ENCODE results near the gene PPP1R8. TPM values are rescaled to one million over a fixed set of nuclear protein-coding genes. Genes with fewer than 3 reads are reported as not detected.

Gene PPP1R8
- total and polyA plus RNA-seq, 9 of the 15 experiments (the other 6 are each of a cell fraction or from before 2014, with no cell fraction given), result 16.2 to 107 (median 75.3) TPM

DNA sequence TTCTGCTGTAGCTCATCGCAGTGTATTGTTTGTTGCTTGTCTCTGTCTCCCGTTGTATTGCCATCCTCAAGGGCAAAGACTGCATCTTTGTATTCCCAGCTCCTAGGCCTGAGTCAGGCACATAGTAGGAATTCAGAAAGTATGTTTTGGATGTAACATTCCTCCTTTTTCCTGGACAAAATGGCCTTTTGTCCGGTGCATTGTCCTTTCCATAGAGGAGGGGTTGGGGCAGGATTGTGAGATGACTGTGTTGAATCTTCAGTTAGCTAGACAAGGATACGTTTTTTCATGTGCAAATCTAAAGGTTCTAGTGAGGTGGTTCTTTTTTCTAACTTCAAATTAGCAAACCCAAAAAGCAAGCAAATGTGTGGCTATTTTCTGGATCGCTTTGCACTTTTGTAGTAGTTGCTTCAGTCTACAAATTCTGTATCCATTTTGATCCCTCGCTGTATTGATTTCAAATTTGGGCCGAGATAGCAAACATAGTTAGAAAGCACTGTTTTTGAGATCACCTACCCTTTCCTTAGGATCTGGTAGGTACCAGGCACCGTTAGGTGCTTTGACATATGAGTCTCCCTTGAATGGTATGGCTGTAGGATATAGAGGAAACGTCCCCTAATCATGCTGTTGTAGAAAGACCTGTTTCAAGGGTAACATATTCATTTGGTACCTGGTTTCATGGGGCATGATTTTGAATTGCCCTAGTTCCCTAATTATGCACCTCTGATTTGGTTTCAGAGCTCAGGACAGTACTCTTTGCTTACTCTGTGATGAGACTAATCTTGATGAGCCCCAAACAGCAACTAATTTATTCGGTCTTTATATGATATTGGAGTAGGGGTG lies 1.2 kb downstream of the PPP1R8 start (continued):
- TF ChIP-seq ZNF263 (CRISPR knock-in tag; IDR thresholded peaks at IDR 0.05; ENCODE audit: borderline replicate concordance) (no peak), TFAM (CRISPR knock-in tag; conservative IDR thresholded peaks at IDR 0.05) (no peak), SRSF9 (IDR thresholded peaks at IDR 0.05; ENCODE audit: borderline replicate concordance, low read depth, low read length) (no peak), SREBF2 (CRISPR knock-in tag; IDR thresholded peaks at IDR 0.05) (0 out of 2 replicates have a peak, but pooled peaks have one; percentile 51), NR3C1 (CRISPR knock-in tag; IDR thresholded peaks at IDR 0.05) (no peak), MAFF (IDR thresholded peaks at IDR 0.05; ENCODE audit: low read length) (no peak), ZNF197 (CRISPR knock-in tag; IDR thresholded peaks at IDR 0.05; ENCODE audit: low read depth) (no peak), ZNF12 (CRISPR knock-in tag; IDR thresholded peaks at IDR 0.05) (peak; percentile 93), NCOA2 (IDR thresholded peaks at IDR 0.05; ENCODE audit: partially characterized antibody in 2 of 2) (no peak), NR4A1 (CRISPR knock-in tag; IDR thresholded peaks at IDR 0.05) (no peak), NR4A1 (tag; IDR thresholded peaks at IDR 0.05) (no peak), NFIC (IDR thresholded peaks at IDR 0.05) (no peak), ZNF584 (CRISPR knock-in tag; IDR thresholded peaks at IDR 0.05; ENCODE audit: low read depth) (0 out of 2 replicates have a peak, but pooled peaks have one; percentile 5), SRSF7 (optimal IDR thresholded peaks at IDR 0.05; ENCODE audit: low read depth, low read length) (no peak), SMARCB1 (IDR thresholded peaks at IDR 0.05; ENCODE audit: insufficient read length, low read depth) (no peak), ELF1 (tag; IDR thresholded peaks at IDR 0.05) (no peak), RBM34 (IDR thresholded peaks at IDR 0.05; ENCODE audit: borderline replicate concordance, insufficient read depth, low read length) (no peak), DIDO1 (tag; IDR thresholded peaks at IDR 0.05; ENCODE audit: low read depth) (no peak)
- TF ChIP-seq, protein P1, sequence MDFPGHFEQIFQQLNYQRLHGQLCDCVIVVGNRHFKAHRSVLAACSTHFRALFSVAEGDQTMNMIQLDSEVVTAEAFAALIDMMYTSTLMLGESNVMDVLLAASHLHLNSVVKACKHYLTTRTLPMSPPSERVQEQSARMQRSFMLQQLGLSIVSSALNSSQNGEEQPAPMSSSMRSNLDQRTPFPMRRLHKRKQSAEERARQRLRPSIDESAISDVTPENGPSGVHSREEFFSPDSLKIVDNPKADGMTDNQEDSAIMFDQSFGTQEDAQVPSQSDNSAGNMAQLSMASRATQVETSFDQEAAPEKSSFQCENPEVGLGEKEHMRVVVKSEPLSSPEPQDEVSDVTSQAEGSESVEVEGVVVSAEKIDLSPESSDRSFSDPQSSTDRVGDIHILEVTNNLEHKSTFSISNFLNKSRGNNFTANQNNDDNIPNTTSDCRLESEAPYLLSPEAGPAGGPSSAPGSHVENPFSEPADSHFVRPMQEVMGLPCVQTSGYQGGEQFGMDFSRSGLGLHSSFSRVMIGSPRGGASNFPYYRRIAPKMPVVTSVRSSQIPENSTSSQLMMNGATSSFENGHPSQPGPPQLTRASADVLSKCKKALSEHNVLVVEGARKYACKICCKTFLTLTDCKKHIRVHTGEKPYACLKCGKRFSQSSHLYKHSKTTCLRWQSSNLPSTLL (IDR thresholded peaks at IDR 0.05), result no peak
- TF ChIP-seq, protein P2, sequence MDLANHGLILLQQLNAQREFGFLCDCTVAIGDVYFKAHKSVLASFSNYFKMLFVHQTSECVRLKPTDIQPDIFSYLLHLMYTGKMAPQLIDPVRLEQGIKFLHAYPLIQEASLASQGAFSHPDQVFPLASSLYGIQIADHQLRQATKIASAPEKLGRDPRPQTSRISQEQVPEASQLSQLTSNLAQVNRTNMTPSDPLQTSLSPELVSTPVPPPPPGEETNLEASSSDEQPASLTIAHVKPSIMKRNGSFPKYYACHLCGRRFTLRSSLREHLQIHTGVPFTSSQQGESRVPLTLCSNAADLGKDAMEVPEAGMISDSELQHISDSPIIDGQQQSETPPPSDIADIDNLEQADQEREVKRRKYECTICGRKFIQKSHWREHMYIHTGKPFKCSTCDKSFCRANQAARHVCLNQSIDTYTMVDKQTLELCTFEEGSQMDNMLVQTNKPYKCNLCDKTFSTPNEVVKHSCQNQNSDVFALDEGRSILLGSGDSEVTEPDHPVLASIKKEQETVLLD (IDR thresholded peaks at IDR 0.05), result no peak
- TF ChIP-seq, protein P3, sequence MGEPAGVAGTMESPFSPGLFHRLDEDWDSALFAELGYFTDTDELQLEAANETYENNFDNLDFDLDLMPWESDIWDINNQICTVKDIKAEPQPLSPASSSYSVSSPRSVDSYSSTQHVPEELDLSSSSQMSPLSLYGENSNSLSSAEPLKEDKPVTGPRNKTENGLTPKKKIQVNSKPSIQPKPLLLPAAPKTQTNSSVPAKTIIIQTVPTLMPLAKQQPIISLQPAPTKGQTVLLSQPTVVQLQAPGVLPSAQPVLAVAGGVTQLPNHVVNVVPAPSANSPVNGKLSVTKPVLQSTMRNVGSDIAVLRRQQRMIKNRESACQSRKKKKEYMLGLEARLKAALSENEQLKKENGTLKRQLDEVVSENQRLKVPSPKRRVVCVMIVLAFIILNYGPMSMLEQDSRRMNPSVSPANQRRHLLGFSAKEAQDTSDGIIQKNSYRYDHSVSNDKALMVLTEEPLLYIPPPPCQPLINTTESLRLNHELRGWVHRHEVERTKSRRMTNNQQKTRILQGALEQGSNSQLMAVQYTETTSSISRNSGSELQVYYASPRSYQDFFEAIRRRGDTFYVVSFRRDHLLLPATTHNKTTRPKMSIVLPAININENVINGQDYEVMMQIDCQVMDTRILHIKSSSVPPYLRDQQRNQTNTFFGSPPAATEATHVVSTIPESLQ (CRISPR knock-in tag; IDR thresholded peaks at IDR 0.05), result 0 out of 2 replicates have a peak, but pooled peaks have one; percentile 35

Data from K562 (cell line).